Kidney epithelial cell (primary cell): ENCODE measurements around the gene GFRA1. TPM values are rescaled to one million over a fixed set of nuclear protein-coding genes. Genes with fewer than 3 reads are reported as not detected.

Experiments
- DNase-seq: peaks from one replicate; pipeline ENCODE4 v3.0.0-alpha.2; 2010; ENCODE audit warnings: low read depth
- H3K27me3 ChIP-seq: 2 replicates; pipeline ENCODE4 v1.6.0; 2011; ENCODE audit warnings: low read length; ENCODE audit not compliant: control insufficient read depth, insufficient read depth
- H3K36me3 ChIP-seq: 2 replicates; pipeline ENCODE4 v1.5.1; 2011; ENCODE audit warnings: low read length; ENCODE audit not compliant: control insufficient read depth, insufficient read depth
- H3K4me3 ChIP-seq: 2 replicates; pipeline ENCODE4 v1.5.1; 2011; ENCODE audit warnings: low read depth, mild to moderate bottlenecking, control low read depth, low read length
- total RNA-seq: library from RNA; depleted of rRNA; stranded (reverse); fragments of >200 nt; gene quantifications from 2 replicates; pipeline ENCODE4 v1.2.3, GENCODE V29; 2015
- TF ChIP-seq, protein P1 (sequence below): IDR thresholded peaks from 2 replicates; pipeline ENCODE4 v1.5.1; 2011; ENCODE audit warnings: mild to moderate bottlenecking, moderate library complexity, low read length, control low read depth, inconsistent platforms; ENCODE audit not compliant: insufficient read depth, poor library complexity, severe bottlenecking

Gene GFRA1
- total RNA-seq, 1 donor from 2014 or later: 1.6 TPM

DNA sequence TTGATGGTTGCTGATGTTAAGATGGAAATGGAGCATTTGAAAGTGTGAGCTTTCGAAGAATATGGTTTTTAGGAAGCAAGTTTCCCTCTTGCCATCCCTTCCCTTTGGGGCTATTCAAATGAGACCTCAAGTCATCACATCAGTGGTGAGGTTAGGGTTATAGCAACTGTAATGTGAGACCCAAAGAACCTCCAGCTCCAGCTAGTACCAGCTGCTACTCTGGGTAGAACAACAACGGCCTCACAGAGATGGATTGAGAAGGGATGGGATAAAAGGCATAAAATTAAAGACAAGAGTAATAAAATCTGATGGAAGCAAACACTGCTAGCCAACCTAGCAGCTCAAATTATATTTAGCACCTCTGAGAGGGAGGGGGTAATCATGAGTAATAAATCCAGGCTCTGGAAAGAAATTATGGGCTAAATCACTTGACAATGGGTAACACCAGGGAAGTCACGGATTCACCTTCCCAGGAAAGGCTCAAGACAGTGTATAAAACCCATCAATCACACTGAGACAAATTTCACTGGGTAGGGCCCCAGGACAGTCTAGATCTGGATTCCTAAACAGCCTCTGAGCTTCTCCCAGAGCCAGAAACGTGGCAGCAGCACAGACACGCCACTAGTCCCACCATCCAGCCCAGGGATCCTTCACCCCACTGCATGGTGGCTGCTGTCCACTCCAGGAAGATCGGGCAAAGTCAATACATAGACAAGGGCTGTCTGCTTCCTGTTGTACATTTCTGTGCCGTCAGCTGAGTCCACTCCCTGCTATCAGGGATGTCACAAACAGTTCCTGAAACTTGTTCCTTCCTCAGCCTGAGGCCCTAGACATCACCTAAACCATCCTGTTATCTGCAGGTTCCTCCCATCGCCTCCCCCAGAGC is 151.1 kb downstream of the GFRA1 start:
- H3K4me3 ChIP-seq: no peak overlapping the region
- TF ChIP-seq, protein P1, sequence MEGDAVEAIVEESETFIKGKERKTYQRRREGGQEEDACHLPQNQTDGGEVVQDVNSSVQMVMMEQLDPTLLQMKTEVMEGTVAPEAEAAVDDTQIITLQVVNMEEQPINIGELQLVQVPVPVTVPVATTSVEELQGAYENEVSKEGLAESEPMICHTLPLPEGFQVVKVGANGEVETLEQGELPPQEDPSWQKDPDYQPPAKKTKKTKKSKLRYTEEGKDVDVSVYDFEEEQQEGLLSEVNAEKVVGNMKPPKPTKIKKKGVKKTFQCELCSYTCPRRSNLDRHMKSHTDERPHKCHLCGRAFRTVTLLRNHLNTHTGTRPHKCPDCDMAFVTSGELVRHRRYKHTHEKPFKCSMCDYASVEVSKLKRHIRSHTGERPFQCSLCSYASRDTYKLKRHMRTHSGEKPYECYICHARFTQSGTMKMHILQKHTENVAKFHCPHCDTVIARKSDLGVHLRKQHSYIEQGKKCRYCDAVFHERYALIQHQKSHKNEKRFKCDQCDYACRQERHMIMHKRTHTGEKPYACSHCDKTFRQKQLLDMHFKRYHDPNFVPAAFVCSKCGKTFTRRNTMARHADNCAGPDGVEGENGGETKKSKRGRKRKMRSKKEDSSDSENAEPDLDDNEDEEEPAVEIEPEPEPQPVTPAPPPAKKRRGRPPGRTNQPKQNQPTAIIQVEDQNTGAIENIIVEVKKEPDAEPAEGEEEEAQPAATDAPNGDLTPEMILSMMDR: no peak
- H3K36me3 ChIP-seq: no peaks in the 10 kb centered on the region
- no peak for DNase-seq
- H3K27me3 ChIP-seq: no peaks in the 10 kb centered on the region

DNA sequence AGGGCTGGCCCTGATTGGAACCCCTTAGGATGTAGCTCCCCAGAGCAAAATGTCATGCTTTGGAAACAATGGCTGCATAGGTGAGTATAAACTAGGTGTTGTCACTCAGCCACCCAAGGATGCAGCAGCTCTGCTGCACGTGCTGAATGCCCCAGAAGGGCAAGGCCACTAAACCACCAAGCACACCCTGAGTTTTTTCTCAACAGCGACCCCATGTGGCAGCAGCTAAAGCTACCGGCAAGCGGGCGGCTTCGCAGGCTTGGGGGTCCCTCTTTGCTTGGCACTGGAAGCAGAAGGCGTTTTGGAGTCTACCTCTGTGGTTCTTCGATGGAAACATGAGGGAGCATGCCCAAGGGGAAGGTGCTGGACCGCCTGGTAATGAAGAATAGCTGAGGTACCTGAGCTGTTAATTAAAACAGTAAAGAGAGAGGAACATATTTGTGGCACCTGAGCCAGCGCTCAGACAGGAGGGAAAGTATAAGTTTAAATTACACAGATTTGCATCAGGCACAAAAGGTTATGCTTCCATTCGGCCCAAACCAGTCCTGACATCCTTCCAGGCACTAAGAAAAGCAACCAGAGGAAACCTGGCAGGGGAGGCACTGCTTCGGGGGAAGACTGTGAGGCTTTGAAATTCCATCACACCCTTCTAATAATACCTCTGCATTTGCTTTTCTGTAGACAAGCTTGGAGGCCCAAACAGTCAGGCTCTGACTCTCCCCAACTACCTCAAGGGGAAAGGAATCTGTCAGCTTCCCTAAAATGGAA is 152.1 kb downstream of the GFRA1 start:
- no peak for DNase-seq
- no peaks in the 10 kb centered on the region for H3K36me3 ChIP-seq
- no peak overlapping the region for H3K4me3 ChIP-seq
- no peaks in the 10 kb centered on the region for H3K27me3 ChIP-seq
- TF ChIP-seq, protein P1: peak; percentile 38

DNA sequence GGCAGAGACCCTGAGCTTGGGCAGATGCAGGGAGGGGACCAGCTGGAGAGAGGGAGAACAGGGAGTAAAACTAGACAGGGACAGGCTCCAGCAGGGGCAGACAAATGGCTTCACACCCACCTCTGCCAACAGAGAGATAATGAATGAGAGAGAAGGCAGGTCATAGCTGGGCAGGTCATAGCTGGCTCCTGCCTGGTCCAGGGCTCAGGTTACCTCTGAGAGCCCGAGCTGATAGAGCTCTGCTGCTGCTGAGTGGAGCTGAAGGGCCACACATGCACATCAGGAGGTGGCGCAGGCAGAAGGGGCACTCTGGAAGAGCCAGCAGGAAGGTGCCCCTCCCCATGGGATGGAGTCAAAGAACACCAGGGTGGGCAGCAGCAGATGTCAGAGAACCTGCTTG is 154.2 kb downstream of the GFRA1 start:
- H3K4me3 ChIP-seq: no peak overlapping the region
- no peaks in the 10 kb centered on the region for H3K36me3 ChIP-seq
- no peaks in the 10 kb centered on the region for H3K27me3 ChIP-seq
- TF ChIP-seq, protein P1: no peak
- no peak for DNase-seq

DNA sequence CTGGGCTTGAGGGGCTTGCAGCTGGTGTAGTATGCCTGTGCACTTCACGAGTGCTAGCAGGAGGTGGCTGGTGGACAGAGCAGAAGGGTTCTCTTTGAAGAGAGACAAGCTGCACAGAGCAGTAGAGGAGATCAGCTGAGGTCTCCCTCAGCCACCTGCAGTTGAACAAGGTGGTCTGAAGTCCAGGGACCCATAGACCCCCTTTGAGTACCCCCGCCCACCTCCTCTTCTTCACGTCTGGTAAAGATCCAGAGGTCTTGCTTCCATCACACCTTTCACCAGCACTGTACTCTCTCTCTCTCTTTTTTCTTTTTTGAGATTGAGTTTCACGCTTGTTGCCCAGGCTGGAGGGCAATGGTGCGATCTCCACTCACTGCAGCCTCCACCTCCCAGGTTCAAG is 157.2 kb downstream of the GFRA1 start:
- no peaks in the 10 kb centered on the region for H3K27me3 ChIP-seq
- DNase-seq: no peak
- TF ChIP-seq, protein P1: no peak
- no peaks in the 10 kb centered on the region for H3K36me3 ChIP-seq
- no peak overlapping the region for H3K4me3 ChIP-seq

DNA sequence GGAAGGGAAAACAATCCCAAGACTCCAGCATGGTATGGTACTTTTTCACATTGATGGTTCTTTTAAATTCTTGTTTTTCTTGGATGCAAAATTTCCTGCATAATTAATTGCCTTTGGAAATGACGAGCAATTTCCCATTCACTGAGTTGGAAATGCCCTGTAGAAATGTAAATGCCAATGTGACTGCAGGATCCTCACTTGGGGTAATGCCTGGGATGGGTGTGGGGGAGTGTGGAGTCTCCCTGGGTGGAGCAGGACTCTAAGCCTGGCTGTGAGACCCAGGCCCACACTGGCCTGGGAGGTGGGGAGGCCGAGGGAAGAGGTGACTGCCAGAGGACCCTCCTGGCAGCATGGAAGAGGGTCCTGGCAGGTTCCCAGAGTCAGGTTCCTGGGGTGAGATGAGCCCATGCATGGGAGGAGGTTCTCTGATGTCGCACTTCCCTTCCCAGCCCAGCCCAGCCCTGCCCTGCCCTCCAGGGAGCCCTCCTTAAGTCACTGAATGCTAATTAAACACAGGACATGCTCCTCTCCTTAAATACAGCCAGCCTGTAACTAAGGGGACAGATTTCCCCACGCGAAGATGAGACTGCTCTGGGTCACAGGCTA is 157.9 kb downstream of the GFRA1 start:
- Histone ChIP-seq H3K36me3 (no peaks in the 10 kb centered on the region), H3K27me3 (no peaks in the 10 kb centered on the region), H3K4me3 (no peak overlapping the region)
- TF ChIP-seq, protein P1: no peak
- DNase-seq: no peak
